Measurements from ENCODE around the gene FLYWCH1.

- TF ChIP-seq CTCF (conservative IDR thresholded peaks at IDR 0.05 in 1 of 2, IDR thresholded peaks at IDR 0.05 in 1 of 2; ENCODE audit: low read depth in 1 of 2, low read length in 2 of 2), result no peak
- no peak for TF ChIP-seq EZH2 (IDR thresholded peaks at IDR 0.05; ENCODE audit: low read length, missing control alignments)
Measured at GRCh38 chr16:2883458-2883908, 28.2 kb upstream of the FLYWCH1 start.

Measured in fibroblast of lung (primary cell).